HepG2 (cell line): ENCODE data around the gene CLDN19. TPM values are rescaled to one million over a fixed set of nuclear protein-coding genes. Genes with fewer than 3 reads are reported as not detected.

Experiments
- ARHGAP35 ChIP-seq: sonication (generic); formaldehyde crosslinking; IDR thresholded peaks from 2 replicates; pipeline ENCODE4 v1.9.0; 2022; ENCODE audit warnings: mild to moderate bottlenecking, inconsistent platforms, moderate library complexity, missing genetic modification reagents, borderline replicate concordance
- CAMTA2 ChIP-seq: sonication (generic); formaldehyde crosslinking; IDR thresholded peaks from 2 replicates; pipeline ENCODE4 v1.4.0; 2020; ENCODE audit warnings: mild to moderate bottlenecking, missing genetic modification reagents, borderline replicate concordance
- DR1 ChIP-seq: sonication (generic); formaldehyde crosslinking; IDR thresholded peaks from 2 replicates; pipeline ENCODE4 v1.8.0; 2021; ENCODE audit warnings: mild to moderate bottlenecking, missing genetic modification reagents, inconsistent platforms
- GTF3A ChIP-seq: sonication (generic); formaldehyde crosslinking; conservative IDR thresholded peaks from 2 replicates; pipeline ENCODE4 v1.4.0; 2020; ENCODE audit warnings: mild to moderate bottlenecking, missing genetic modification reagents
- KLF15 ChIP-seq: sonication (generic); formaldehyde crosslinking; IDR thresholded peaks from 2 replicates; pipeline ENCODE4 v1.8.1; 2023; ENCODE audit warnings: borderline replicate concordance, mild to moderate bottlenecking, inconsistent platforms, missing genetic modification reagents, mixed read lengths
- PAX8 ChIP-seq: sonication (generic); formaldehyde crosslinking; IDR thresholded peaks from 2 replicates; pipeline ENCODE4 v1.8.0; 2022; ENCODE audit warnings: mild to moderate bottlenecking, missing genetic modification reagents, borderline replicate concordance
- RERE ChIP-seq: IDR thresholded peaks from 2 replicates; pipeline ENCODE4 v1.6.1; 2016; ENCODE audit warnings: low read depth, missing genetic modification reagents, missing compliant biosample characterization
- SATB2 ChIP-seq: sonication (generic); formaldehyde crosslinking; IDR thresholded peaks from 2 replicates; pipeline ENCODE4 v1.5.0; 2020; ENCODE audit warnings: missing genetic modification reagents
- TBP ChIP-seq: sonication (generic); formaldehyde crosslinking; IDR thresholded peaks from 2 replicates; pipeline ENCODE4 v1.5.0; 2020; ENCODE audit warnings: missing genetic modification reagents
- ZNF354B ChIP-seq: sonication (generic); formaldehyde crosslinking; IDR thresholded peaks from 2 replicates; pipeline ENCODE4 v1.8.0; 2022; ENCODE audit warnings: mild to moderate bottlenecking, missing genetic modification reagents
- ZNF816 ChIP-seq: sonication (generic); formaldehyde crosslinking; IDR thresholded peaks from 2 replicates; pipeline ENCODE4 v1.8.0; 2022; ENCODE audit warnings: missing genetic modification reagents, mild to moderate bottlenecking, borderline replicate concordance
- polyA plus RNA-seq, 8 experiments: library from polyadenylated mRNA; depleted of rRNA in 3 of 8; stranded (reverse) in 7 of 8; unstranded in 1 of 8; fragments of >200 nt; fragmentation: Illumina TruSeq in 4 of 8; extraction: Trizol in 4 of 8; gene quantifications; 2 replicates each; pipeline versions ENCODE4 v1.2.1 to v1.2.3, GENCODE V29; 2011 to 2016; ENCODE audit warnings: low read depth in 4 of 8, missing spikeins in 1 of 8, mixed read lengths in 1 of 8; ENCODE audit not compliant: insufficient read depth in 1 of 8
- total RNA-seq, 5 experiments: library from RNA; depleted of rRNA; stranded (reverse); fragments of >200 nt; fragmentation: Illumina TruSeq; extraction: Trizol; gene quantifications; 2 replicates each; pipeline ENCODE4 v1.2.3, GENCODE V29; 2016; ENCODE audit warnings: low read depth in 1 of 5
- TF ChIP-seq, protein P1 (sequence below): sonication (generic); formaldehyde crosslinking; IDR thresholded peaks from 2 replicates; pipeline ENCODE4 v1.5.0; 2020; ENCODE audit warnings: missing genetic modification reagents
- TF ChIP-seq, protein P2 (sequence below): IDR thresholded peaks from 2 replicates; pipeline ENCODE4 v1.6.1; 2018; ENCODE audit warnings: missing genetic modification reagents
- TF ChIP-seq, protein P3 (sequence below): sonication (generic); formaldehyde crosslinking; IDR thresholded peaks from 2 replicates; pipeline ENCODE4 v1.5.0; 2020; ENCODE audit warnings: missing genetic modification reagents
- TF ChIP-seq, protein P4 (sequence below): sonication (generic); formaldehyde crosslinking; IDR thresholded peaks from 2 replicates; pipeline ENCODE4 v1.5.1; 2020; ENCODE audit warnings: mild to moderate bottlenecking, missing genetic modification reagents, moderate library complexity

Gene CLDN19
- total and polyA plus RNA-seq, 2 of the 13 experiments (the other 11 are each of a cell fraction or from before 2014, with no cell fraction given), result 5.0 to 7.6 TPM

- TF ChIP-seq RERE (no peak), ZNF354B (no peak), SATB2 (CRISPR knock-in tag) (no peak), ARHGAP35 (CRISPR knock-in tag) (no peak), DR1 (CRISPR knock-in tag) (no peak), GTF3A (CRISPR knock-in tag) (no peak; the same call in 1 of the 2 replicates), TBP (CRISPR knock-in tag) (no peak), KLF15 (CRISPR knock-in tag) (no peak), PAX8 (CRISPR knock-in tag) (0 out of 2 replicates have a peak, but pooled peaks have one; percentile 34), CAMTA2 (no peak), ZNF816 (CRISPR knock-in tag) (0 out of 2 replicates have a peak, but pooled peaks have one; percentile 46)
- TF ChIP-seq, protein P1, sequence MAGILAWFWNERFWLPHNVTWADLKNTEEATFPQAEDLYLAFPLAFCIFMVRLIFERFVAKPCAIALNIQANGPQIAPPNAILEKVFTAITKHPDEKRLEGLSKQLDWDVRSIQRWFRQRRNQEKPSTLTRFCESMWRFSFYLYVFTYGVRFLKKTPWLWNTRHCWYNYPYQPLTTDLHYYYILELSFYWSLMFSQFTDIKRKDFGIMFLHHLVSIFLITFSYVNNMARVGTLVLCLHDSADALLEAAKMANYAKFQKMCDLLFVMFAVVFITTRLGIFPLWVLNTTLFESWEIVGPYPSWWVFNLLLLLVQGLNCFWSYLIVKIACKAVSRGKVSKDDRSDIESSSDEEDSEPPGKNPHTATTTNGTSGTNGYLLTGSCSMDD (CRISPR knock-in tag), result no peak
- TF ChIP-seq, protein P2, sequence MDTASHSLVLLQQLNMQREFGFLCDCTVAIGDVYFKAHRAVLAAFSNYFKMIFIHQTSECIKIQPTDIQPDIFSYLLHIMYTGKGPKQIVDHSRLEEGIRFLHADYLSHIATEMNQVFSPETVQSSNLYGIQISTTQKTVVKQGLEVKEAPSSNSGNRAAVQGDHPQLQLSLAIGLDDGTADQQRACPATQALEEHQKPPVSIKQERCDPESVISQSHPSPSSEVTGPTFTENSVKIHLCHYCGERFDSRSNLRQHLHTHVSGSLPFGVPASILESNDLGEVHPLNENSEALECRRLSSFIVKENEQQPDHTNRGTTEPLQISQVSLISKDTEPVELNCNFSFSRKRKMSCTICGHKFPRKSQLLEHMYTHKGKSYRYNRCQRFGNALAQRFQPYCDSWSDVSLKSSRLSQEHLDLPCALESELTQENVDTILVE, result no peak
- TF ChIP-seq, protein P3, sequence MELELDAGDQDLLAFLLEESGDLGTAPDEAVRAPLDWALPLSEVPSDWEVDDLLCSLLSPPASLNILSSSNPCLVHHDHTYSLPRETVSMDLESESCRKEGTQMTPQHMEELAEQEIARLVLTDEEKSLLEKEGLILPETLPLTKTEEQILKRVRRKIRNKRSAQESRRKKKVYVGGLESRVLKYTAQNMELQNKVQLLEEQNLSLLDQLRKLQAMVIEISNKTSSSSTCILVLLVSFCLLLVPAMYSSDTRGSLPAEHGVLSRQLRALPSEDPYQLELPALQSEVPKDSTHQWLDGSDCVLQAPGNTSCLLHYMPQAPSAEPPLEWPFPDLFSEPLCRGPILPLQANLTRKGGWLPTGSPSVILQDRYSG (CRISPR knock-in tag), result no peak
- TF ChIP-seq, protein P4, sequence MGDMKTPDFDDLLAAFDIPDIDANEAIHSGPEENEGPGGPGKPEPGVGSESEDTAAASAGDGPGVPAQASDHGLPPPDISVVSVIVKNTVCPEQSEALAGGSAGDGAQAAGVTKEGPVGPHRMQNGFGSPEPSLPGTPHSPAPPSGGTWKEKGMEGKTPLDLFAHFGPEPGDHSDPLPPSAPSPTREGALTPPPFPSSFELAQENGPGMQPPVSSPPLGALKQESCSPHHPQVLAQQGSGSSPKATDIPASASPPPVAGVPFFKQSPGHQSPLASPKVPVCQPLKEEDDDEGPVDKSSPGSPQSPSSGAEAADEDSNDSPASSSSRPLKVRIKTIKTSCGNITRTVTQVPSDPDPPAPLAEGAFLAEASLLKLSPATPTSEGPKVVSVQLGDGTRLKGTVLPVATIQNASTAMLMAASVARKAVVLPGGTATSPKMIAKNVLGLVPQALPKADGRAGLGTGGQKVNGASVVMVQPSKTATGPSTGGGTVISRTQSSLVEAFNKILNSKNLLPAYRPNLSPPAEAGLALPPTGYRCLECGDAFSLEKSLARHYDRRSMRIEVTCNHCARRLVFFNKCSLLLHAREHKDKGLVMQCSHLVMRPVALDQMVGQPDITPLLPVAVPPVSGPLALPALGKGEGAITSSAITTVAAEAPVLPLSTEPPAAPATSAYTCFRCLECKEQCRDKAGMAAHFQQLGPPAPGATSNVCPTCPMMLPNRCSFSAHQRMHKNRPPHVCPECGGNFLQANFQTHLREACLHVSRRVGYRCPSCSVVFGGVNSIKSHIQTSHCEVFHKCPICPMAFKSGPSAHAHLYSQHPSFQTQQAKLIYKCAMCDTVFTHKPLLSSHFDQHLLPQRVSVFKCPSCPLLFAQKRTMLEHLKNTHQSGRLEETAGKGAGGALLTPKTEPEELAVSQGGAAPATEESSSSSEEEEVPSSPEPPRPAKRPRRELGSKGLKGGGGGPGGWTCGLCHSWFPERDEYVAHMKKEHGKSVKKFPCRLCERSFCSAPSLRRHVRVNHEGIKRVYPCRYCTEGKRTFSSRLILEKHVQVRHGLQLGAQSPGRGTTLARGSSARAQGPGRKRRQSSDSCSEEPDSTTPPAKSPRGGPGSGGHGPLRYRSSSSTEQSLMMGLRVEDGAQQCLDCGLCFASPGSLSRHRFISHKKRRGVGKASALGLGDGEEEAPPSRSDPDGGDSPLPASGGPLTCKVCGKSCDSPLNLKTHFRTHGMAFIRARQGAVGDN (CRISPR knock-in tag), result peak; percentile 74
Observed at GRCh38 chr1:42739753-42740700, at the start of gene CLDN19 (continued).
